DLD1 (cell line): Measurements from ENCODE around the gene AGXT.

Experiments
- in situ Hi-C: cut with HindIII; loops from 2 replicates; pipeline ENCODE4 v1.10.0; 2017; ENCODE audit warnings: low sequenced_read_pairs

The AGXT gene

DNA sequence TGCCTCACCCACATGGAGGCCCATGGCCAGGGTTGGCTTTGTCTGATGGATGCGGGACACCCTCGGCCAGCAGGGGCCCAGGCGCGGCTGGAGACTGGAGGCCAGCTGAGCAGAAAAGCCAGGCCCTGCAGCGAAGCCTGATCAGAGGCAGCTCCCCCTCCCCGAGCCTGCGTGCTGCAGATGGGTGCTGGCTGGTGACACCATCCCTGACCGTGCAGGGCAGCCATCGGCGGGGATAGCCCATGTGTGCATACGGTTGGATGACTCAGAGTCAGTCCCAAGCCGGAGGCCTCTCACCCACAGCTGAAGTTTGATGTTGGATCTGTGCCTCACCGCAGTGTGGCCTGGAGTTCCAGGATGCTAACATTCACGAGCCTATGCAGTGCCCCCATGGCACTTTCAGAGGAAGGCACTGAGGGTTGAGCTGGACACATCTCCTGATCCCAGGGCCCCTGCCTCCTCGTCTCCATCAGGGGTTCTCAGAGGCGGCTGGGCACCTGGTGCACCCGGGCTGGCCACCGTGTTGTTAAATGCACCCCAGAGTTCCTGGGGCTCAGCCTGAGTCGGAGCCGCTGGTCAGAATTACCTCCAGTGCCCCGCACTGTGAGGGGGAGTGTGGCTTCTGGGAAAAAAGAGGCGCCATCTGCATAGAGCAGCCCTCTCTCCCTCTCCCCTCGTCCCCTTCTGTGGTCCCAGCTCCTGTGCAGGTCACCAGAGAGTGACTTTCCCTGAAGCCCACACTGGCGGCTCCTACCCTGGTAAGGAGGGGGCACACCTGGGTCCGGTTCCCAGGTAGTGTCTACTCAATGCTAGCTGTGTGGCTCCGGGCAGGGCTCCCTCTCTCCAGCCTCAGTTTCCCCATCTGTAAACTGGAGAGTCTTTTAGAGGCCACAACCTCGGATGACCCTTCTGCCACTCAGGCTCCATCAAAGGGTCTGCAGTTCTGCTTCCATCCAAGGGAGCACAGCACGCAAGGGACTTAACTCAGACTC lies 29.2 kb upstream of the AGXT start:
- in situ Hi-C loops = loop anchor here (10.0 kb wide), 3 partner anchors 65 to 305 kb away; partner anchors contain the start of genes CROCC2 and PASK

DNA sequence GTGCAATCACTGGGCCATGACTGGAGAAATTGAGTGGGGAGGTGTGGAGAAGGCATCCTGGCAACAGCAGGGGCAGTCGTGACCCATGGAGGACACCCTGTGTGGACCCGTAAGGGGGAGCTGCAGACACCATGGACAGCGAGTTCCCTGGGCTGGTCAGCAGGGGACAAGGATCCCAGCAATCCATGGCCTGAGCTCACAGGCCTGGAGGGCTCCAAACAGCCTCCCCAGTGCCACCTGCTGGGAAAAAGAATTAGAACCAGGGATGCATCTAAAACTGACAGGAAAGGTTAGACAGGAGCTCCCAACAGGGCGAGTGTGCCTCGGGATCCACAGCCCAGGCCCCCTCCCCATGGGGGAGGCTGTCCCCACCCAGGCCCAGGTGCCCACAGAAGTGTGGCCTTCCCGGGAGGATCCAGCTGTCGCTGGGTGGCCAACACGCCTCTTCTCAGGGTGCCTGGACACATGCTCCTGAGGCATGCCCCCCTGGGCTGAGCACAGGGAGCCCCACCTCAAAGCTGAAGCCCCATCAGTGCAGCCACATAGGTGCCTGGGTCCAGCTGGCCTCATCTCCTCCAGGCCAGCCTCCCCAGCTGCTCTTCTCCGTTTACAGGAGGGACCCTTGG lies 28.1 kb upstream of the AGXT start:
- in situ Hi-C loops = loop anchor here (10.0 kb wide), 3 partner anchors 64 to 304 kb away; partner anchors contain the start of genes CROCC2 and PASK

DNA sequence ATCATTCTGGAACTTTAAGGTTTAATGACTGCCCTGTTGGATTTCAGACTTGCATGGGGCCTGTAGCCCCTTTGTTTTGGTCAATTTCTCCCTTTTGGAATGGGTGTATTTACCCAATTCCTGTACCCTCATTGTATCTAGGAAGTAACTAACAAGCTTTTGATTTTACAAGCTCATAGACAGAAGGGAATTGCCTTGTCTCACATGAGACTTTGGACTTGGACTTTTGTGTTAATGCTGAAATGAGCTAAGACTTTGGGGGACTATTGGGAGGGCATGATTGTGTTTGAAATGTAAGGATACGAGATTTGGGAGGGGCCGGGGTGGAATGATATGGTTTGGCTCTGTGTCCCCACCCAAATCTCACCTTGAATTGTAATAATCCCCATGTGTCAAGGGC lies 22.3 kb upstream of the AGXT start:
- in situ Hi-C loops = loop anchor here (10.0 kb wide), 3 partner anchors 58 to 298 kb away; partner anchors contain the start of genes CROCC2 and PASK

DNA sequence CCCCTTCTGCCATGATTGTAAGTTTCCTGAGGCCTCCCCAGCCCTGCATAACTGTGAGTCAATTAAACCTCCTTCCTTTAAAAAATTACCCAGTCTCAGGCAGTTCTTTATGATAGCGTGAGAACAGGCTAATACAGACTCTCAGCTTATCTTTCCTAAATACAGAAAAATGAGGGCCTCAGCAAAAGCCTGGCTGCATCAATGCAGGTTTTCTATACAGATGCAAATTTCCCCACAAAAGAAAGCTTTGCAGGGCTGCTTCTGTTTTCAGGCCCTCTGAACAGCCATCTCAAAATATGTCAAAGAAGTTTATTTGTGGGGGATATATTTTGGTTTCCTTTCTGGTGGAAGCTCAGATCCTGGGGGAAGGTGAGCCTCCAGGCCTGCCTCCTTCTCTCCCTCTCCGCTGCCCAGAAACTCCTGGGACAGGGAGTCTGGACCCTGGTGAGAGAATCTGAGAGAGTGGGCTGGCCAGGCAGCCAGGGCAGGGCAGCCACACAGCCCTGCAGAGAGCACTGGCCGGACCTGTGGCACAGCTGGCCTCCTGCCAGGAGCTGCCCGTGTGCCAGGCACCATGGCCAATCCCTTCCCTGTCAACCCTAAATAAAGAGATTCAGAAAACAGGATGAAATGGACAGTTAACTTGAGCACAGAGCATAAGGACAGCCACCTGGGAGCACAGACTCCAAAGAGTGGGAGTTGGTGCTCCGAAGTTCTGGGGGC lies 21.6 kb upstream of the AGXT start:
- in situ Hi-C loops = loop anchor here (10.0 kb wide), 3 partner anchors 58 to 298 kb away; partner anchors contain the start of genes CROCC2 and PASK

DNA sequence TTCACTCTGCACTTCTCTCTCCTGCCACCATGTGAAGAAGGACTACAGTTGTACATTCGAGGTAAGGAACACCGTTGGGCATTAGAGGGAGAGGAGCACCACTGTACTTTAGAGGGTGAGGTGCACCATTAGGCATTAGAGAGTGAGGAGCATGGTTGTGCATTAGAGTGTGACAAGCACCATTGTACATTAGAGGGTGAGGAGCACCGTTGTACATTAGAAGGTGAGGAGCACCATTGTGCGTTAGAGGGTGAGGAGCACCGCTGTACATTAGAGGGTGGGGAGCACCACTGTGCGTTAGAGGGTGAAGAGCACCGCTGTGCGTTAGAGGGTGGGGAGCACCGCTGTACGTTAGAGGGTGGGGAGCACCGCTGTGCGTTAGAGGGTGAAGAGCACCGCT lies 20.8 kb upstream of the AGXT start:
- in situ Hi-C loops = loop anchor here (10.0 kb wide), 3 partner anchors 57 to 297 kb away; partner anchors contain the start of genes CROCC2 and PASK

DNA sequence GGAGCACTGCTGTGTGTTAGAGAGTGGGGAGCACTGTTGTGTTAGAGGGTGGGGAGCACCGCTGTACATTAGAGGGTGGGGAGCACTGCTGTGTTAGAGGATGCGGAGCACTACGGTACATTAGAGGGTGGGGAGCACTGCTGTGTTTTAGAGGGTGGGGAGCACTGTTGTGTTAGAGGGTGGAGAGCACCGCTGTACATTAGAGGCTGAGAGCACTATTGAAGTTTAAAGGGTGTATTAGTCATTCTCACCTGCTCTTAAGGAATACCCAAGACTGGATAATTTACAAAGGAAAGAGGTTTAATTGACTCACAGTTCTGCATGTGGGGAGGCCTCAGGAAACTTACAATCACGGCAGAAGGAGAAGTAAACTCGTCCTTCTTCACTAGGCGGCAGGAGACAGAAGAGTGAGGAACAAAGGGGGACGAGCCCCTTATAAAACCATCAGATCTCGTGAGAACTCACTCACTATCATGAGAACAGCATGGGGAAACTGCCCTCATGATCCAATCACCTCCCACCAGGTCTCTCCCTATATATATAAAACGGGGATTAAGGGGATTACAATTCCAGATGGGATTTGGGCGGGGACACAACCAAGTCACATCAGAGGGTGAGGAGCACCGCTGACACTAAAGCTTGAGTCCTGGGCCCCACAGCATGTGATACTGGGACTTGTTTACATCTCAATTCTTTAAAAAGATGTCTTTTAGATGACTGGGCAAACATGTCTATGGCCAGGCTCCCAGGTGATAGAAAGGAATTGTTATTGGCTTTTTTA lies 19.5 kb upstream of the AGXT start:
- in situ Hi-C loops = loop anchor here (10.0 kb wide), 3 partner anchors 56 to 296 kb away; partner anchors contain the start of genes CROCC2 and PASK

DNA sequence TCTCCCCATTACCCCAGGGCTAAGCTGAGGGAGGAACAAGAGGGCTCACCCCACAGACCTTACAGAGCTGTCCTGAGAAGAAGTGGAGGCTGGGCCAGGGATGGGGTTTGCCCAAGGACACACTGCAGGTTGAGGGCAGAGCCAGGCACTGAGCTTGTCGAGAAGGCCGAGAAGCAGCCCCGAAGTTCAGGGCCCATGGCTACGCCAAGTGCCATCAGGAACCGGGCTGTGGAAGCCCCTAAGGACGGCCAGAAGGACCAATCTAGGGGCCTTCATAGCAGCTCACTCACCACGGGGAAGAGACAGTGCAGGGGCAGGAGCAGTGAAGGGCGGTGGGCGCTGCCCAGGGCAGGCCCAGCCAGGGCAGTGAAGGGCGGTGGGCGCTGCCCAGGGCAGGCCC lies 18.6 kb upstream of the AGXT start:
- in situ Hi-C loops = no loop called here

DNA sequence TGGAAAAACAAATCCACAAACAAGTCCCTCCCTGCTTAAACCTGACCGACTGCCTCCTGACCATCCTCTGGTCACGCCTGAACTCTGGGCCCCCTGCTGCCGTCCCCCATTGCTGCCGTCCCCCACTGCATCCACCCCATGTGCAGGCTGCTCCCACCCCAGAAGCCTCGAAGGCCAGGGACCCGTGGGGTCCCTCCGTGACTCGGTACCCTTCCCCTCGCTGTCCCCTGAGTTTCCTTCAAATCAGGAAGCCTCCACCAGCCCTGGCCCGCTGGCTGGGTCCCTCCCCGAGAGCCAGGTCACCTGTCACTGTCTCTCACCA lies 17.9 kb upstream of the AGXT start:
- in situ Hi-C loops = no loop called here

DNA sequence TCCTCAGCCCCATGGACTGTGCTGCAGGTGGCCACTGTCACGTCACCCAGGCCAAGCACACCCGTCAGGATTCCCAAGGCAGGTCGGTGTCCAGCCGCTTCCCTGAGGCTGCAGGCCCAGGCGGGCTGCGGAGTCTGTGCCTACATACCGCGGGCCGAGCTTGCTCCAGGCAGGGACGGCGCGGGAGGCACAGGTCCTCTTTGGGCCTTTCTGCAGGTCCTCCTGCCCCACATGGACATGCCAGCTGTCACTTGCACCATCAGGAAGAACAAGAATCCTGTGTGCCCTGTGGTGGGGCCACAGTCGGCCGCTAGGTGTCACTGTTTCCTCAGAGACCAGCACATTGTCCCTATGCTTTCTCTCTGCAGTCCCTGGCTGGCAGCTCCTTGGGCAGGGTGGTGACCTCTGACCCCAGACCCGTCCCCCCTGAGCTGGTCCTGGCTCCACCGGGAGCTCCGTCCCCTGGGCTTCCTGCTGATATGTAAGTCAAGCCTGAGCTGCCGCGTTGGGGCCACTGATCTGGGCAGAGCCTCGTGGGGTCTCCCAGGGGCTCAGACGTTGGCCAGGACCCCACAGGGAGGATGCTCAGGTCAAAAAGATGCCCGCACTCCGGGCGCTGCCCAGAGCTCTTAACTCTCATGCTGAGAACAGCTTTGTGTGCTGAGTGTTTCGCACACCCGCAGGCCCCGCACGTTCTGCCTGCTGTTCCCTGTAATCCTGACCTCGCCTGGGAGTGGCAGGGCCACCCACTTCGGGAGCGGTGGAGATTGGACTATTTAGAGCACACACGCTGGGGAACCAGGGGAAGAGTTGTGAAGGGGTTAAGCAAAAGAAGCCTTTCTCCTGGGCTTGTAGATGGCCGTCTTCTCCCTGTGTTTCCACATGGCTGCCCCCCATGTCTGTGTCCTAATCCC lies 17.3 kb upstream of the AGXT start:
- in situ Hi-C loops = no loop called here

DNA sequence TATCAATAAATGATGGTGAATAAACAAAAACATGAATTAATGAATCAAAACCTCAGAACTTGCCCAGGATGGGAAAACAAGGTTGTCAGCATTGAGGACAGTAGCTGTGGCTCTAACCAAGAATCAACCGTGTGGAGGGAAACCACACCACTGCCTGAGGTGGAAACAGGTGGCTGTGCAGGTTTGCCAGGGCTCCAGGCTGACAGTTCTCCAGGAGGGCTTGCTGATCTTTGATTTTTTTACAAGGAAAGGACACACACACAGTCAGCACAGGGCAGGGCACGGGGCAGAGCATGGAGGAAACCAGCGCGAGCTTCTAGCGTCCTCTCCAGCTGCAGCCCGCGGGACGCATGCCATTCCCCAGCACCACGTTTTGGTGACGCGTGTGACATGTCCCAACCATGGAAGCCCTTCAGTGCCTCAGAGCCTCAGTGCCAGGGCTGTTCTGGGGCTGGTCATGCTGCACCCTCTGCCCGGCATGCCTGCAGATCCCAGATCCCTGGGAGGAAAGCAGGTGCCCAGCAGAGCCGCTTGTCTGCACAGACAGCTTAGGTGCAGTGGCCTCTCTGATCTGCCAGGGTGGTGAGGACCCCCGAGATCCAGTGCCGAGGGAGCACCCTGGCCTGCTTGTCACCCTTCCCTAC lies 15.8 kb upstream of the AGXT start:
- in situ Hi-C loops = no loop called here

DNA sequence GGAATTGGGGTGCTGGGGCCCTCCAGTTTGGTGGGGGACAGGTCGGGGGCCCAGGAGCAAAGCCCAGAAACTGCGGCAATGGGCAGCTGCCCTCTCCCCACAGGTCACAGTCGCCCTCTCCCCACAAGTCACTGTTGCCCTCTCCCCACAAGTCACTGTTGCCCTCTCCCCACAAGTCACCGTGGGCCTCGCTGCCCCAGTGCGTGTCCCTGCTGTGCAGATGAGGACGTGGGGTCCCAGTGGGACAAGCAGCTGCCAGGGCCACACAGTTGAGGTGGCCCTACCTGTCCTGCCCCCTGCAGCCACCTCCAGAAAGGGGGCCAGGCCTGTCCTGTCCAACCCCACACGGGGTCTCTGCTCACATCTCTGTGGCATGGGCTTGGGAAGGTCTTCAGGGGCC lies 13.0 kb upstream of the AGXT start:
- in situ Hi-C loops = no loop called here

DNA sequence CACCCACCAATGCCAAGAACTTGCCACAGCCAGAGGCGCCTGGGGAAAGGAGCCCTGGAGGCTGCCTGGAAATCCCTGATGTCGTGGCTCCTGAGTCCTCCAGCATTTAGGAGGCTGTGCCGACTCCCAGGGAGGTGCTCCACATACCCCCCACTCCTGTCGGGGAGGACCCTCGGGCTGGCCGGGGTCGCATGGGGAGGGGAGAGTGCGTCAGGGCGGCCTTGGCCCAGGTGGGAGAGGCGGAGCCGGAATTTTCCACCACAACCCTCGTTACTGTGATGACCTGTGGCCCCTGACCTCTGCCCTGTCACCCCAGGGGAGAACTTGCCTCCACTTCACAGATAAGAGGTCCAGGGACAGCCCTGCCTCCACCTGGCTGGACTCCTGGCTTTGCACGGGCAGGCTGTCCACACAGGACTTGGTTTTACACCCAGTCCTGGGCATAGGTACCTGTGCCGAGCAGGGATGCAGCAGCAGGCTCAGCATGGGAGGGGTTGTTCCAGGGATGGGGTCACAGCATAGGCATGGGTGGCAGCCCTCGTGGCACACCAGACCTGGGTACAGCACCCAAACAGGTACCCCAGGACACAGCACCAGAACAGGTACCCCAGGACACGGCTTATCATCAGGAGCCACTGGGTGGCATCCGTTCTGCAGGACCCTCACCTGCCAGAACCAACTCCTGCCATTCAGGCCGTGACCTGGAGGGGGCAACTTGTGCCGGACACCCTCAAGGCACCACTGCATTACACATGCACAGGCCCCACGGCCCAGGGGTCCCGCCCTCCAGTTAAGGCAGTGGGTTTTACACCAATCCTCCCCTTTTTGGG lies 12.3 kb upstream of the AGXT start:
- in situ Hi-C loops = no loop called here

DNA sequence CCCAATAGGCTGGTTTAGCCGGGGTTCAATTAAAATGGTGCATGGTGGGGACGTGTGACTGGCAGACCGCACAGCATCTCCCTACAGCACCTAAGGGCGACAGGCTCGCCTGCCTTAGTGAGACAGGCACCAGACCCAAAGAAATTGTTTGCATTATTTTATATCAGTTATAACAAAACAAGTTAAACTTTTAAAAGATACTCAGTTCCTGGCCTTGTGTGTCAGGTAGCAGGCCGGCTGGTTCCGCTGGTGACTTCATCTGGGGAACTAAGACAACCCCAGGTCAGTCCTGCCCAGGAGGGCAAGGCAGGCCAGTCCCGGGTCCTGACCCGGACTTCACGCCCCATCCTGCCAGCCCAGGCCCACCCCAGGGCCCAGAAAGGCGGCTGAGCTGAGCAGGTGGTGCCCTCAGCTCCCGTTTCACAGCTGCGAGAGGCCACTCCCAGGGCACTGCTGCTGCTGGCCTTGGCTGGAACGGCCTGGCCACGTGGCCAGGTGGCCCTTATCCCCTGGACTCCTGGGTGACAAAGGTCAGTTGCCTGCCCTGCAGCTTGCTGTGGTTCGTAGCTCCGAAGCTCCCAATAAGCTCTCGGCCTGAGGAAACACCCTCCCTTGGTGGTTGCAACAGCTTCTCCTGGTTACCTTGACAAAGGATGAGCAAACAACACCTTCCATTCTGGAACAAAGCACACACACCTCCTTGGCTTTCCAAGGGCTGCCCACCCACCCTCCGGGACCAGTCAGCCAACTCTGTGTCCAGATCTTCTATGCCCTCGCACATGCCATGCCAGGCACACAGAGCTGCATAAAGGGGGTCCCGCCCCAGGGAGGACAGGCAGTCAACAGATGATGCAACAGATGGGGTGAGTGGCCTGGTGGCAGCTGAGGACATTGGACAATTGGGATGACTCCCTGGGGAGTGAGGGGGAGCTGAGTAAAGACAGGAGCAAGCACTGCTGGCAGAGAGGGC lies 11.3 kb upstream of the AGXT start:
- in situ Hi-C loops = no loop called here

DNA sequence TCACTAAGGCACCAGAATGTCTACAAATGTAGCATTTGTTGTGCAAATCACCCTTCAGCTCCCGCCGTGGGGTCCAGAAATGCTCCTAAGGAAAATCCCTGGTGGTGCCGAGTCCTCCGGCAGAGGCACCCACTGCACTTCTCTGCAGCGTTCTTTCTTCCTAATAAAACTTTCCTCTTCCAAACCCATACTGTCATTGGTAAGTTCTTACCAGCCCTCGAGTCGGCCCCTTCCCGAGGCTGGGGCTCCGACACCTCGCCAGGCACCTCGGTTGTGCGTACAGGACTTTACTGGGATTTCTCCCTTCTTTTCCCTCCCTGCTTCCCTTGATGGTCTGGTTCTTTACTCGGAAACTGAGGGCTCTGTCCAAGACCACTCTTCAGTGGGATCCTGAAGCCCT lies 10.3 kb upstream of the AGXT start:
- in situ Hi-C loops = no loop called here

DNA sequence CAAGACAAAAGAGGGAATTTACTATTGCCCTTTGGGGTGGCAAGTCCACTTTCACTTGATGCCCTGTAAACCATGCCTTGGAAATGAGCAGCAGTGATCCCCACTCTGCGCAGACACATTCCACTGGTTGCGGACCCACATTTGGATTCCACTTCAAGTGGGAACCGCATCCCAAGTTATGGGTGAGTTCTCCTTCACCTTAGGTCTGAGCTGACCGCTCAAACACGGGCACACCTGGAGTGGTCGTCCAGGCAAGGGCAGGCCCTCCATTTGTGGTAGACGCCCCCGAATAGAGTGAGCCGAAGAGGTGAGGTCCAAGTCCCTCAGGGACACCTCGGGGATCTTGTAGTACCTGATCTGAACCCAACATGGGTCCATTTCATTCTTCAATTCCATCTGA lies 9.8 kb upstream of the AGXT start:
- in situ Hi-C loops = no loop called here

DNA sequence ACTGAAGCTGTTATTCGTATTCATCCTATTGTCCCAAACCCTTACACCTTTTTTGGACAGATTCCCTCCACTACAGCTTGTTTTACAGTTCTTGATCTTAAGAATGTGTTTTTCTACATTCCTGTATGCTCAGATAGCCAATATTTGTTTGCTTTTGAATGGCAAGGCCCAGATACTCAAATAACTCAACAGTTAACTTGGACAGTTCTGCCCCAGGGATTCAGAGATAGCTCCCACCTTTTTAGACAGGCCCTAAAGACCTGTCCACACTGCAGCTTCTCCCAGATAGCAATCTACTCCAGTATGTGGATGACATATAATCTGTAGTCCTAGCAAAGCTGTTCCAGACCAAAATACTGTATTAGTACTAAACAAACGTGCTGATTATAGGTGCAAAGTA lies 7.1 kb upstream of the AGXT start:
- in situ Hi-C loops = no loop called here

DNA sequence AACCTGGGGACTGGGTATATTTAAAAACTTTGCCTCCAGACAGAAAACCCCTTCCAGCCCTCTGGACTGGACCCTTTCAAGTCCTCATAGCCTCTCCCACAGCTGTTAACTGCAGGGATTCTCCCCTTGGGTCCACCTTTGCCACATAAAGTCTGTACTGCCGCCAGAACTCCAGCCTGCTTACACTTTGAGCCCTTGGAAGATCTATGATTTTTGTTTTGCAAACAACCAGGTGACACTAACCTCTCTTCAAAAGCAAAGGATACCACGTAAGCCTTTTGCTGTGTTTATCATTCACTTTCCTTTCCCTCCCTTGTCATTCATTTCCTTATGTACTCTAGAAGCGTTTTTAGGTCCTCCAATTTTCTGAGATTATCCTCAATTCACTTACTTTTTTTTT lies 4.1 kb upstream of the AGXT start:
- in situ Hi-C loops = no loop called here
